ENCODE data around the gene IL34. TPM values are rescaled to one million over a fixed set of nuclear protein-coding genes. Genes with fewer than 3 reads are reported as not detected.

Gene IL34
- total RNA-seq, 1 donor from 2014 or later: not detected

GRCh38 chr16:70703041-70703834 lies 56.9 kb downstream of the IL34 start:
- peak; percentile 55 for DNase-seq (ENCODE audit: low spot score)
- H3K79me2 ChIP-seq (ENCODE audit: low read depth): no peaks in the 10 kb centered on the region

GRCh38 chr16:70703835-70704381 lies 57.5 kb downstream of the IL34 start:
- peaks cover 4% of the 10 kb centered on the region for H3K27me3 Mint-ChIP-seq (ENCODE audit: insufficient read depth, low read depth)
- H3K4me3 ChIP-seq: no peak overlapping the region
- H3K36me3 ChIP-seq: no peaks in the 10 kb centered on the region
- no peaks in the 10 kb centered on the region for H3K9me3 Mint-ChIP-seq
- H3K79me2 ChIP-seq (ENCODE audit: low read depth): no peaks in the 10 kb centered on the region
- H3K27ac Mint-ChIP-seq: peak overlapping the region; percentile 50
- no peak for DNase-seq (ENCODE audit: low spot score)
- peaks cover 7% of the 10 kb centered on the region for H3K36me3 Mint-ChIP-seq
- H3K4me1 ChIP-seq: peaks cover 9% of the 10 kb centered on the region
- H3K27me3 ChIP-seq: no peaks in the 10 kb centered on the region
- no peak overlapping the region for H3K4me3 Mint-ChIP-seq
- no peak overlapping the region for H3K9ac ChIP-seq
- peaks cover 40% of the 10 kb centered on the region for H3K4me1 Mint-ChIP-seq
- H3K27ac ChIP-seq: no peak overlapping the region
- peaks cover 23% of the 10 kb centered on the region for H4K20me1 ChIP-seq (ENCODE audit: low read depth)
- H3K4me2 ChIP-seq: no peak overlapping the region
- no peaks in the 10 kb centered on the region for H3K9me3 ChIP-seq (ENCODE audit: low read depth)
- H2AFZ ChIP-seq (replicated peaks): no peak overlapping the region
- TF ChIP-seq EZH2phosphoT487 (IDR thresholded peaks at IDR 0.05): no peak
- no peaks in the 10 kb centered on the region for H3F3A ChIP-seq (ENCODE audit: low read depth)

More at GRCh38 chr16:70703041-70703834, 56.9 kb downstream of the IL34 start:
- Histone ChIP-seq H3K4me1 (peaks cover 3% of the 10 kb centered on the region), H3F3A (ENCODE audit: low read depth) (no peaks in the 10 kb centered on the region), H3K4me2 (no peak overlapping the region), H2AFZ (replicated peaks) (no peak overlapping the region), H4K20me1 (ENCODE audit: low read depth) (peaks cover 21% of the 10 kb centered on the region), H3K27ac (no peak overlapping the region), H3K9ac (no peak overlapping the region), H3K27me3 (no peaks in the 10 kb centered on the region), H3K4me3 (no peak overlapping the region), H3K9me3 (ENCODE audit: low read depth) (no peaks in the 10 kb centered on the region), H3K36me3 (no peaks in the 10 kb centered on the region)
- Mint-ChIP-seq H3K9me3 (no peaks in the 10 kb centered on the region), H3K4me1 (peaks cover 34% of the 10 kb centered on the region), H3K36me3 (peaks cover 3% of the 10 kb centered on the region), H3K27me3 (ENCODE audit: insufficient read depth, low read depth) (peaks cover 4% of the 10 kb centered on the region), H3K27ac (peak overlapping the region; percentile 37), H3K4me3 (peak overlapping the region; percentile 7)
- TF ChIP-seq EZH2 (IDR thresholded peaks at IDR 0.05): no peak

GRCh38 chr16:70704586-70704985 lies 58.2 kb downstream of the IL34 start:
- DNase-seq (ENCODE audit: low spot score): no peak
- Mint-ChIP-seq H3K27ac (no peak overlapping the region), H3K4me3 (no peak overlapping the region), H3K27me3 (ENCODE audit: insufficient read depth, low read depth) (peaks cover 4% of the 10 kb centered on the region), H3K36me3 (peaks cover 4% of the 10 kb centered on the region), H3K4me1 (peaks cover 41% of the 10 kb centered on the region), H3K9me3 (no peaks in the 10 kb centered on the region)
- Histone ChIP-seq H3K79me2 (ENCODE audit: low read depth) (no peaks in the 10 kb centered on the region), H3K27ac (no peak overlapping the region), H3K9me3 (ENCODE audit: low read depth) (no peaks in the 10 kb centered on the region), H3K4me2 (no peak overlapping the region), H4K20me1 (ENCODE audit: low read depth) (peaks cover 23% of the 10 kb centered on the region), H3K4me1 (peaks cover 13% of the 10 kb centered on the region), H3K27me3 (no peaks in the 10 kb centered on the region), H3K36me3 (no peaks in the 10 kb centered on the region), H3K9ac (no peak overlapping the region), H3K4me3 (no peak overlapping the region), H2AFZ (replicated peaks) (no peak overlapping the region), H3F3A (ENCODE audit: low read depth) (no peaks in the 10 kb centered on the region)
- TF ChIP-seq CTCF (IDR thresholded peaks at IDR 0.05) (no peak), EZH2 (IDR thresholded peaks at IDR 0.05) (no peak), EZH2phosphoT487 (IDR thresholded peaks at IDR 0.05) (no peak)

GRCh38 chr16:70705056-70705455 lies 58.7 kb downstream of the IL34 start:
- Histone ChIP-seq H2AFZ (replicated peaks) (no peak overlapping the region), H3K79me2 (ENCODE audit: low read depth) (no peaks in the 10 kb centered on the region)

More at GRCh38 chr16:70705056-70705455, 58.7 kb downstream of the IL34 start:
- no peak overlapping the region for H3K4me2 ChIP-seq
- no peak overlapping the region for H3K4me3 ChIP-seq
- Mint-ChIP-seq H3K4me1 (peaks cover 41% of the 10 kb centered on the region), H3K4me3 (no peak overlapping the region), H3K9me3 (no peaks in the 10 kb centered on the region), H3K27ac (no peak overlapping the region), H3K27me3 (ENCODE audit: insufficient read depth, low read depth) (peaks cover 4% of the 10 kb centered on the region), H3K36me3 (peaks cover 4% of the 10 kb centered on the region)
- no peaks in the 10 kb centered on the region for H3F3A ChIP-seq (ENCODE audit: low read depth)
- no peak overlapping the region for H3K9ac ChIP-seq
- DNase-seq (ENCODE audit: low spot score): no peak
- H3K27ac ChIP-seq: no peak overlapping the region
- no peaks in the 10 kb centered on the region for H3K9me3 ChIP-seq (ENCODE audit: low read depth)
- H3K36me3 ChIP-seq: no peaks in the 10 kb centered on the region
- no peak for TF ChIP-seq EZH2phosphoT487 (IDR thresholded peaks at IDR 0.05)
- no peak for TF ChIP-seq CTCF (IDR thresholded peaks at IDR 0.05)
- TF ChIP-seq EZH2 (IDR thresholded peaks at IDR 0.05): no peak
- H4K20me1 ChIP-seq (ENCODE audit: low read depth): peaks cover 23% of the 10 kb centered on the region
- no peaks in the 10 kb centered on the region for H3K27me3 ChIP-seq
- H3K4me1 ChIP-seq: peaks cover 13% of the 10 kb centered on the region

All from neural progenitor cell (in vitro differentiated cells).